GM12891 (cell line): ENCODE data around the gene LGALS8.

ENCODE experiments used
- POLR2A ChIP-seq: IDR thresholded peaks from 2 replicates; pipeline ENCODE4 v1.6.1; 2011; ENCODE audit warnings: low read depth, low read length, control low read depth
- POLR2AphosphoS5 ChIP-seq: IDR thresholded peaks from 2 replicates; pipeline ENCODE4 v1.6.1; 2011; ENCODE audit warnings: low read depth, low read length, control low read depth

DNA sequence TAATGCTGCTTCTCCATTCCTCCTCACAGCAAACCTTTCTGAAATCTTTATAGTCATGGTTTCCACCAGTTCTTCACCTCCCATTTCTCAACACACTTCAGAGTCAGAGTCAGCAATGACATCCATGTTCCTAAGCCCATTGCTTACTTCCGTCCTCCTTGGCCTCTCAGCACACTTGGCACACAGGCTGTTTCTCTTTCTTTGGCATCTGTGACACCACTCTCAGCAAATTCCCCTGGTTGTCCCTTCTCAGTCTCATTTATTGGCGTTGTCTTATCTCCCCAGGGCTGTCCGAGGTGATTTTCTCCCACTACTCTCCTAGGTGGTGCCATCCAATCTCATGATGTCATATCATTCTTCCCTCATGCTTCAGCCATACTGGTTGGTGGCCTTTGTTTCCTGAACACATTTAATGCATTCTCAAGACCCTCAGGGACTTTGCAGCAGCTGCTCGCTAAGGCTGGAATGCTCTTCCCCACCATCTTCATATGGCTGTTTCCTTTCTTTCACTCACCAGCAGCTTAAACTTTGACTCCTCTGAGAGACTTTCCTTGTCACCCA, 3.3 kb upstream of the LGALS8 start:
- no peak for TF ChIP-seq POLR2AphosphoS5
- TF ChIP-seq POLR2A = no peak
